GM12878 (cell line): ENCODE data around the gene ADCY9. TPM values are rescaled to one million over a fixed set of nuclear protein-coding genes. Genes with fewer than 3 reads are reported as not detected.

ENCODE experiments used
- ATAC-seq: fragments of 200-7000 bp; cut with Tn5 transposase; 3 replicates; pipeline ENCODE4 v1.9.1; 2020; ENCODE audit warnings: mild to moderate bottlenecking, moderate library complexity
- BruUV-seq: library from RNA; stranded (reverse); fragments of 400-500 nt; replicated peaks from 2 replicates; lab custom pipeline; 2021; lab: Mats Ljungman, UMichigan
- CTCF ChIA-PET: fragments of 300-600 bp; sonication (Branson Sonifier 250); formaldehyde crosslinking; extraction: SDS; loops from one replicate; lab custom pipeline; 2021; ENCODE audit warnings: inconsistent platforms; lab: Yijun Ruan, JAX
- POLR2A ChIA-PET: fragments of 350-600 bp; formaldehyde crosslinking; extraction: SDS; loops from one replicate; lab custom pipeline; 2021; ENCODE audit warnings: inconsistent platforms; lab: Charles Lee
- RAD21 ChIA-PET: fragments of 300-600 bp; sonication (Branson Sonifier 250); formaldehyde crosslinking; loops from one replicate; lab custom pipeline; 2023; ENCODE audit warnings: antibody characterized with exemption; ENCODE audit not compliant: unreplicated experiment; lab: Charles Lee
- SMC1A ChIA-PET: fragments of 300-600 bp; sonication (Branson Sonifier 250); formaldehyde crosslinking; loops from one replicate; lab custom pipeline; 2023; ENCODE audit not compliant: unreplicated experiment, uncharacterized antibody; lab: Charles Lee
- DNase-seq: peaks from one replicate; pipeline ENCODE4 v3.0.0-alpha.2; 2011; ENCODE audit warnings: low read depth, low spot score
- FAIRE-seq: peaks from 3 replicates; lab custom pipeline; 2011; peaks lifted over from hg19 to GRCh38; lab: Jason Lieb, UNC
- H2AFZ ChIP-seq: 2 replicates; pipeline ENCODE4 v1.6.0; 2011; ENCODE audit warnings: low read depth, low read length, control low read depth; ENCODE audit not compliant: control insufficient read depth
- H3K27ac ChIP-seq: 2 replicates; pipeline ENCODE4 v1.5.1; 2011; ENCODE audit warnings: control low read depth; ENCODE audit not compliant: control insufficient read depth, insufficient read depth
- H3K27me3 ChIP-seq, 2 experiments: replicated peaks in 1 of 2; 2 replicates each; pipeline versions ENCODE4 v1.6.0 to v1.6.1; 2011; ENCODE audit warnings: low read length in 1 of 2; ENCODE audit not compliant: control insufficient read depth in 2 of 2, insufficient read depth in 2 of 2
- H3K36me3 ChIP-seq, 2 experiments: 2 replicates each; pipeline ENCODE4 v1.5.1; 2011; ENCODE audit warnings: low read length in 1 of 2; ENCODE audit not compliant: control insufficient read depth in 2 of 2, insufficient read depth in 2 of 2
- H3K4me1 ChIP-seq: 2 replicates; pipeline ENCODE4 v1.6.1; 2011; ENCODE audit warnings: mild to moderate bottlenecking, low read length, moderate library complexity, mixed read lengths; ENCODE audit not compliant: control insufficient read depth, insufficient read depth
- H3K4me2 ChIP-seq: 2 replicates; pipeline ENCODE4 v1.6.0; 2011; ENCODE audit warnings: control low read depth; ENCODE audit not compliant: control insufficient read depth, insufficient read depth
- H3K4me3 ChIP-seq: fragments of 200-600 bp; sonication (generic); 2 replicates; pipeline ENCODE4 v1.5.1; 2016
- H3K79me2 ChIP-seq: 2 replicates; pipeline ENCODE4 v1.6.0; 2011; ENCODE audit warnings: low read length; ENCODE audit not compliant: control insufficient read depth, insufficient read depth
- H3K9ac ChIP-seq: 2 replicates; pipeline ENCODE4 v1.8.0; 2011; ENCODE audit warnings: low read length, control low read depth, mixed read lengths; ENCODE audit not compliant: control insufficient read depth, insufficient read depth
- H3K9me3 ChIP-seq: replicated peaks from 3 replicates; pipeline ENCODE4 v1.5.1; 2011; ENCODE audit warnings: mild to moderate bottlenecking, low read length; ENCODE audit not compliant: control insufficient read depth, insufficient read depth
- H4K20me1 ChIP-seq: 2 replicates; pipeline ENCODE4 v1.6.0; 2011; ENCODE audit not compliant: control insufficient read depth, insufficient read depth
- CBX3 ChIP-seq: fragments of 200-600 bp; sonication (generic); IDR thresholded peaks from 2 replicates; pipeline ENCODE4 v1.6.1; 2016; ENCODE audit warnings: low read depth, borderline replicate concordance
- CHD4 ChIP-seq: fragments of 200-600 bp; sonication (generic); IDR thresholded peaks from 2 replicates; pipeline ENCODE4 v1.6.1; 2016; ENCODE audit warnings: mild to moderate bottlenecking
- EED ChIP-seq: sonication (generic); IDR thresholded peaks from 2 replicates; pipeline ENCODE4 v1.6.1; 2016; ENCODE audit warnings: antibody characterized with exemption, low read depth
- ESRRA ChIP-seq: IDR thresholded peaks from 2 replicates; pipeline ENCODE4 v1.6.1; 2012; ENCODE audit warnings: mild to moderate bottlenecking, low read length, improper control_type of control experiment
- EZH2 ChIP-seq: IDR thresholded peaks from 2 replicates; pipeline ENCODE4 v1.6.1; 2012; ENCODE audit warnings: low read depth, mild to moderate bottlenecking, control low read depth, inconsistent platforms, low read length, borderline replicate concordance; ENCODE audit not compliant: control insufficient read depth
- GATAD2B ChIP-seq: fragments of 450-650 bp; conservative IDR thresholded peaks from 2 replicates; pipeline ENCODE4 v1.6.1; 2017; ENCODE audit warnings: low read depth, mild to moderate bottlenecking, moderate library complexity
- HDAC2 ChIP-seq: fragments of 200-600 bp; sonication (generic); IDR thresholded peaks from 2 replicates; pipeline ENCODE4 v1.6.1; 2017
- IKZF2 ChIP-seq, 2 experiments: fragments of 450-650 bp; IDR thresholded peaks; 2 replicates each; pipeline ENCODE4 v1.6.1; 2017; ENCODE audit warnings: mild to moderate bottlenecking in 2 of 2, moderate library complexity in 2 of 2
- LARP7 ChIP-seq: fragments of 450-650 bp; IDR thresholded peaks from 2 replicates; pipeline ENCODE4 v1.6.1; 2017; ENCODE audit warnings: mild to moderate bottlenecking
- MXI1 ChIP-seq: fragments of 150-350 bp; IDR thresholded peaks from 2 replicates; pipeline ENCODE4 v1.6.1; 2011; ENCODE audit warnings: low read depth, mild to moderate bottlenecking, inconsistent platforms, low read length, improper control_type of control experiment
- MYB ChIP-seq: fragments of 150-350 bp; IDR thresholded peaks from 2 replicates; pipeline ENCODE4 v1.6.1; 2014; ENCODE audit warnings: mild to moderate bottlenecking, low read depth, low read length, borderline replicate concordance
- NBN ChIP-seq: fragments of 450-650 bp; IDR thresholded peaks from 2 replicates; pipeline ENCODE4 v1.6.1; 2016
- POU2F2 ChIP-seq: IDR thresholded peaks from 3 replicates; pipeline ENCODE4 v1.6.1; 2011; ENCODE audit warnings: low read depth, mild to moderate bottlenecking, low read length, borderline replicate concordance
- RUNX3 ChIP-seq: IDR thresholded peaks from 2 replicates; pipeline ENCODE4 v1.6.1; 2012; ENCODE audit warnings: low read length, inconsistent platforms
- ZBED1 ChIP-seq: IDR thresholded peaks from 2 replicates; pipeline ENCODE4 v1.6.1; 2016; ENCODE audit warnings: borderline replicate concordance
- ZNF274 ChIP-seq: IDR thresholded peaks from one replicate; pipeline ENCODE4 v1.8.0; 2011; ENCODE audit not compliant: insufficient read length, insufficient read depth
- in situ Hi-C: fragments of 300-500 bp; cut with MboI; formaldehyde crosslinking; loops from 9 replicates; pipeline ENCODE4 v1.14.3; 2018; ENCODE audit warnings: mixed read lengths
- intact Hi-C: fragments of 100-400 bp; cut with micrococcal nuclease; formaldehyde crosslinking; loops from one replicate; pipeline ENCODE4 v1.14.2; 2022; ENCODE audit not compliant: unreplicated experiment
- polyA plus RNA-seq, 11 experiments: library from polyadenylated mRNA; depleted of rRNA in 4 of 11; unstranded in 6 of 11; stranded (reverse) in 5 of 11; fragments of >200 nt; fragmentation: Nextera tagmentation in 4 of 11; fragmentation: Illumina TruSeq in 1 of 11; extraction: Ambion mirVana in 4 of 11; extraction: Trizol in 1 of 11; gene quantifications; 1 replicate in 1 of 11; 2 replicates in 10 of 11; pipeline versions ENCODE4 v1.2.1 to v1.2.3, GENCODE V29; 2011 to 2016; ENCODE audit warnings: inconsistent platforms in 2 of 11, missing spikeins in 2 of 11, low read depth in 1 of 11
- total RNA-seq, 4 experiments: library from RNA; depleted of rRNA in 3 of 4; stranded (reverse); fragments of >200 nt in 3 of 4; fragmentation: Illumina TruSeq in 1 of 4; extraction: Trizol in 1 of 4; gene quantifications; 2 replicates each; pipeline versions ENCODE4 v1.2.1 to v1.2.3, GENCODE V29; 2013 to 2021
- TF ChIP-seq, protein P1 (sequence below): IDR thresholded peaks from 2 replicates; pipeline ENCODE4 v1.6.1; 2012; ENCODE audit warnings: improper control_type of control experiment, low read depth, low read length; ENCODE audit not compliant: insufficient replicate concordance

Gene ADCY9
- total and polyA plus RNA-seq, 10 of the 15 experiments (the other 5 are each of a cell fraction or from before 2014, with no cell fraction given), result 0.09 to 0.41 (median 0.15) TPM; not detected in 3

DNA sequence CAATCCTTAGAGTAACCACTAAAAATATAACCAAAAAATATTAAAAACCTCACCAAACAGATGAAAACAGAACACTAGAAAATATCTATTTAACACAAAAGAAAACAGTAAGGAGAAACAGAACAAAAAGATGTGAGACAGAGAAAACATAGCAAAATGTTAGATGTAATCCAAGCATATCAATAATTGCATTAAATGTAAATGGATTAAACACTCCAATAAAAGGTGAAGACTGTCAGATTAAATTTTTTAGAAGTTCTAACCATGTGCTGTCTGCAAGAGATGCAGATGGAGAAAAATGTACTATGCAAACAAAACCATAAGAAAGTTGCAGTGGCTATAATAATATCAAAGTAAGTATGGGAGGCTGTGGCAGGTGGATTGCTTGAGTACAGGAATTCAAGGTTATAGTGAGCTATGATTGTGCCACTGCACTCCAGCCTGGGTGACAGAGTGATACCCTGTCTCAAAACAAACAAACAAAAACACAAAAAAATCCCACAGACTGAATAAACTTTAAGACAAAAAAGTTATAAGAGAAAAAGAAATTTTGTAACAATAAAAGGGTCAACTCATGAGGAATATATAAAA, 53.9 kb downstream of the ADCY9 start:
- ChIA-PET POLR2A (no interaction called here), RAD21 (no interaction called here), SMC1A (no interaction called here)
- no peaks in the 10 kb centered on the region; the same call in 1 of the 2 replicates for H4K20me1 ChIP-seq
- no TSS peak for BruUV-seq
- H3K9me3 ChIP-seq, result peaks cover 2% of the 10 kb centered on the region; the same call in 1 of the 3 replicates
- H3K4me3 ChIP-seq, result no peak overlapping the region
- in situ Hi-C loops, result no loop called here
- H3K36me3 ChIP-seq, result no peaks in the 10 kb centered on the region
- H3K9ac ChIP-seq, result no peak overlapping the region
- DNase-seq (no peak), ATAC-seq (no peak)
- H2AFZ ChIP-seq, result no peak overlapping the region
- no peaks in the 10 kb centered on the region for H3K27me3 ChIP-seq
- H3K4me1 ChIP-seq, result no peaks in the 10 kb centered on the region
- H3K4me2 ChIP-seq, result no peak overlapping the region
- no peak for TF ChIP-seq ESRRA
- no peak for TF ChIP-seq CHD4
- TF ChIP-seq EED, result no peak
- no peak for TF ChIP-seq EZH2
- TF ChIP-seq NBN, result no peak
- TF ChIP-seq, protein P1, sequence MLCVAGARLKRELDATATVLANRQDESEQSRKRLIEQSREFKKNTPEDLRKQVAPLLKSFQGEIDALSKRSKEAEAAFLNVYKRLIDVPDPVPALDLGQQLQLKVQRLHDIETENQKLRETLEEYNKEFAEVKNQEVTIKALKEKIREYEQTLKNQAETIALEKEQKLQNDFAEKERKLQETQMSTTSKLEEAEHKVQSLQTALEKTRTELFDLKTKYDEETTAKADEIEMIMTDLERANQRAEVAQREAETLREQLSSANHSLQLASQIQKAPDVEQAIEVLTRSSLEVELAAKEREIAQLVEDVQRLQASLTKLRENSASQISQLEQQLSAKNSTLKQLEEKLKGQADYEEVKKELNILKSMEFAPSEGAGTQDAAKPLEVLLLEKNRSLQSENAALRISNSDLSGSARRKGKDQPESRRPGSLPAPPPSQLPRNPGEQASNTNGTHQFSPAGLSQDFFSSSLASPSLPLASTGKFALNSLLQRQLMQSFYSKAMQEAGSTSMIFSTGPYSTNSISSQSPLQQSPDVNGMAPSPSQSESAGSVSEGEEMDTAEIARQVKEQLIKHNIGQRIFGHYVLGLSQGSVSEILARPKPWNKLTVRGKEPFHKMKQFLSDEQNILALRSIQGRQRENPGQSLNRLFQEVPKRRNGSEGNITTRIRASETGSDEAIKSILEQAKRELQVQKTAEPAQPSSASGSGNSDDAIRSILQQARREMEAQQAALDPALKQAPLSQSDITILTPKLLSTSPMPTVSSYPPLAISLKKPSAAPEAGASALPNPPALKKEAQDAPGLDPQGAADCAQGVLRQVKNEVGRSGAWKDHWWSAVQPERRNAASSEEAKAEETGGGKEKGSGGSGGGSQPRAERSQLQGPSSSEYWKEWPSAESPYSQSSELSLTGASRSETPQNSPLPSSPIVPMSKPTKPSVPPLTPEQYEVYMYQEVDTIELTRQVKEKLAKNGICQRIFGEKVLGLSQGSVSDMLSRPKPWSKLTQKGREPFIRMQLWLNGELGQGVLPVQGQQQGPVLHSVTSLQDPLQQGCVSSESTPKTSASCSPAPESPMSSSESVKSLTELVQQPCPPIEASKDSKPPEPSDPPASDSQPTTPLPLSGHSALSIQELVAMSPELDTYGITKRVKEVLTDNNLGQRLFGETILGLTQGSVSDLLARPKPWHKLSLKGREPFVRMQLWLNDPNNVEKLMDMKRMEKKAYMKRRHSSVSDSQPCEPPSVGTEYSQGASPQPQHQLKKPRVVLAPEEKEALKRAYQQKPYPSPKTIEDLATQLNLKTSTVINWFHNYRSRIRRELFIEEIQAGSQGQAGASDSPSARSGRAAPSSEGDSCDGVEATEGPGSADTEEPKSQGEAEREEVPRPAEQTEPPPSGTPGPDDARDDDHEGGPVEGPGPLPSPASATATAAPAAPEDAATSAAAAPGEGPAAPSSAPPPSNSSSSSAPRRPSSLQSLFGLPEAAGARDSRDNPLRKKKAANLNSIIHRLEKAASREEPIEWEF, result no peak
- no peak for TF ChIP-seq GATAD2B
- TF ChIP-seq LARP7, result no peak
- TF ChIP-seq ZNF274, result no peak
- TF ChIP-seq MYB, result no peak
- TF ChIP-seq IKZF2 (IDR thresholded peaks at IDR 0.05), result no peak
- TF ChIP-seq MXI1, result no peak
- TF ChIP-seq HDAC2, result no peak
- no peak for TF ChIP-seq ZBED1
- no peak for TF ChIP-seq RUNX3
- TF ChIP-seq CBX3, result no peak
- no peak for TF ChIP-seq POU2F2
- TF ChIP-seq, all 136 proteins: peak for 0
- intact Hi-C loops, result no loop called here
- Histone ChIP-seq H3K79me2 (no peaks in the 10 kb centered on the region), H3K27ac (no peak overlapping the region)
- CTCF ChIA-PET, result no interaction called here
- no peak for FAIRE-seq
